GM13977 (cell line): Measurements from ENCODE around the gene GALNT15.

Source experiments
- DNase-seq: peaks from one replicate; pipeline ENCODE4 v3.0.0; 2012; ENCODE audit warnings: low spot score
- CTCF ChIP-seq: IDR thresholded peaks from 2 replicates; pipeline ENCODE4 v1.5.1; 2012; ENCODE audit warnings: mild to moderate bottlenecking, control low read depth; ENCODE audit not compliant: insufficient read depth; ENCODE audit errors: extremely low read depth, missing control alignments
- in situ Hi-C: fragments of 300-500 bp; cut with MboI; formaldehyde crosslinking; loops from one replicate; pipeline ENCODE4 v1.12.0; 2022; ENCODE audit warnings: low sequenced_read_pairs, low pct_unique_long_range_greater_than_20kb, mixed read lengths, inconsistent platforms; ENCODE audit not compliant: unreplicated experiment

Gene GALNT15

GRCh38 chr3:16222547-16222946 lies 48.1 kb downstream of the GALNT15 start:
- in situ Hi-C loops: no loop called here
- no peak for DNase-seq
- no peak for TF ChIP-seq CTCF

GRCh38 chr3:16224325-16224724 lies 49.8 kb downstream of the GALNT15 start:
- TF ChIP-seq CTCF: no peak
- no peak for DNase-seq
- in situ Hi-C loops: no loop called here

GRCh38 chr3:16227566-16227965 lies 53.1 kb downstream of the GALNT15 start:
- in situ Hi-C loops: no loop called here
- DNase-seq: no peak
- no peak for TF ChIP-seq CTCF

GRCh38 chr3:16229681-16230080 lies 55.2 kb downstream of the GALNT15 start:
- no peak for DNase-seq
- in situ Hi-C loops: no loop called here
- TF ChIP-seq CTCF: no peak

GRCh38 chr3:16231983-16232382 lies 57.5 kb downstream of the GALNT15 start:
- no peak for TF ChIP-seq CTCF
- no peak for DNase-seq
- in situ Hi-C loops: no loop called here

GRCh38 chr3:16233806-16234205 lies 59.3 kb downstream of the GALNT15 start:
- DNase-seq: no peak
- in situ Hi-C loops: no loop called here
- TF ChIP-seq CTCF: no peak

GRCh38 chr3:16234281-16234680 lies 59.8 kb downstream of the GALNT15 start:
- in situ Hi-C loops: no loop called here
- TF ChIP-seq CTCF: no peak
- no peak for DNase-seq
